Measurements from ENCODE around the gene PLS1. TPM values are rescaled to one million over a fixed set of nuclear protein-coding genes. Genes with fewer than 3 reads are reported as not detected.
"Not testable (repeated sequence)": the region's sequence is repeated elsewhere in the genome, so short reads cannot be mapped to it uniquely, and the experiment has no call there.

The PLS1 gene
- total RNA-seq, 1 donor from 2014 or later, result 14.6 TPM

GRCh38 chr3:142588703-142589102 lies 7.5 kb upstream of the PLS1 start:
- Mint-ChIP-seq H3K27ac (no peak overlapping the region), H3K27me3 (peaks cover 5% of the 10 kb centered on the region), H3K9me3 (no peaks in the 10 kb centered on the region), H3K36me3 (no peaks in the 10 kb centered on the region), H3K4me1 (ENCODE audit: unreplicated experiment) (no peaks in the 10 kb centered on the region), H3K4me3 (no peak overlapping the region)
- DNase-seq (ENCODE audit: extremely low spot score, unreplicated experiment), result no peak
- TF ChIP-seq, protein P1, sequence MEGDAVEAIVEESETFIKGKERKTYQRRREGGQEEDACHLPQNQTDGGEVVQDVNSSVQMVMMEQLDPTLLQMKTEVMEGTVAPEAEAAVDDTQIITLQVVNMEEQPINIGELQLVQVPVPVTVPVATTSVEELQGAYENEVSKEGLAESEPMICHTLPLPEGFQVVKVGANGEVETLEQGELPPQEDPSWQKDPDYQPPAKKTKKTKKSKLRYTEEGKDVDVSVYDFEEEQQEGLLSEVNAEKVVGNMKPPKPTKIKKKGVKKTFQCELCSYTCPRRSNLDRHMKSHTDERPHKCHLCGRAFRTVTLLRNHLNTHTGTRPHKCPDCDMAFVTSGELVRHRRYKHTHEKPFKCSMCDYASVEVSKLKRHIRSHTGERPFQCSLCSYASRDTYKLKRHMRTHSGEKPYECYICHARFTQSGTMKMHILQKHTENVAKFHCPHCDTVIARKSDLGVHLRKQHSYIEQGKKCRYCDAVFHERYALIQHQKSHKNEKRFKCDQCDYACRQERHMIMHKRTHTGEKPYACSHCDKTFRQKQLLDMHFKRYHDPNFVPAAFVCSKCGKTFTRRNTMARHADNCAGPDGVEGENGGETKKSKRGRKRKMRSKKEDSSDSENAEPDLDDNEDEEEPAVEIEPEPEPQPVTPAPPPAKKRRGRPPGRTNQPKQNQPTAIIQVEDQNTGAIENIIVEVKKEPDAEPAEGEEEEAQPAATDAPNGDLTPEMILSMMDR (conservative IDR thresholded peaks at IDR 0.05), result no peak

- H3K4me1 Mint-ChIP-seq (ENCODE audit: unreplicated experiment); H3K4me3 Mint-ChIP-seq; H3K36me3 Mint-ChIP-seq; H3K9me3 Mint-ChIP-seq; H3K27ac Mint-ChIP-seq; DNase-seq (ENCODE audit: extremely low spot score, unreplicated experiment); H3K27me3 Mint-ChIP-seq: not testable (repeated sequence)
Measured at GRCh38 chr3:142592268-142592667, 3.9 kb upstream of the PLS1 start.

GRCh38 chr3:142595141-142595540 lies 1.1 kb upstream of the PLS1 start:
- no peak for DNase-seq (ENCODE audit: extremely low spot score, unreplicated experiment)
- H3K36me3 Mint-ChIP-seq, result peaks cover 6% of the 10 kb centered on the region
- H3K9me3 Mint-ChIP-seq, result no peaks in the 10 kb centered on the region
- TF ChIP-seq, protein P1 (conservative IDR thresholded peaks at IDR 0.05), result no peak
- peak overlapping the region; percentile 96 for H3K27ac Mint-ChIP-seq
- peak overlapping the region; percentile 99 for H3K4me3 Mint-ChIP-seq
- H3K27me3 Mint-ChIP-seq, result peaks cover 5% of the 10 kb centered on the region
- peaks cover 16% of the 10 kb centered on the region for H3K4me1 Mint-ChIP-seq (ENCODE audit: unreplicated experiment)

- Mint-ChIP-seq H3K36me3 (peaks cover 10% of the 10 kb centered on the region), H3K4me3 (peak overlapping the region; percentile 99), H3K27me3 (peaks cover 5% of the 10 kb centered on the region), H3K27ac (peak overlapping the region; percentile 96), H3K4me1 (ENCODE audit: unreplicated experiment) (peaks cover 16% of the 10 kb centered on the region), H3K9me3 (no peaks in the 10 kb centered on the region)
- no peak for DNase-seq (ENCODE audit: extremely low spot score, unreplicated experiment)
- TF ChIP-seq, protein P1 (conservative IDR thresholded peaks at IDR 0.05), result no peak
Measured at GRCh38 chr3:142595581-142595950, 627 bp upstream of the PLS1 start.

GRCh38 chr3:142596726-142597088 lies 514 bp downstream of the PLS1 start:
- H3K4me3 Mint-ChIP-seq, result peak overlapping the region; percentile 99
- no peaks in the 10 kb centered on the region for H3K9me3 Mint-ChIP-seq
- peaks cover 16% of the 10 kb centered on the region for H3K4me1 Mint-ChIP-seq (ENCODE audit: unreplicated experiment)
- peaks cover 10% of the 10 kb centered on the region for H3K36me3 Mint-ChIP-seq
- TF ChIP-seq, protein P1 (conservative IDR thresholded peaks at IDR 0.05), result no peak
- H3K27me3 Mint-ChIP-seq, result peaks cover 5% of the 10 kb centered on the region
- peak overlapping the region; percentile 96 for H3K27ac Mint-ChIP-seq
- DNase-seq (ENCODE audit: extremely low spot score, unreplicated experiment), result no peak

DNA sequence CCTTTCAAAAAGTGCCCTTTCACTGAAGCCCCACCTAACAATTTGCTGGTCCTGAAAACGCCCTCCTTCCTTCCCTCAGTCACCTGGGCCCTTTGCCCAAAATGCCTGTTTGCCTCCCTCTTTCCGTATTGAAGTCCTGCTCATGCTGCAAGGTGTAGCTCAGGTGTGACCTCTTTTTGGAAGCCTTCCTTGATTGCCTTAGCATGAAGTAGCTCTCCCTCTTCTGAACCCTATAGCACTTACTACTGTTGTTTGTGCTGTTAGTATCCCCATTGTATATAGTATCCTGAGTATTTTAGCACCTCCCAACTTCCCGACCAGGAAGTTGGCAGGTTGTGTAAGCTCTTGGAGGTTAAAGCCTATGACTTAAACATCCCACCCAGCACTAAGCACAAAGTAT lies 1.7 kb downstream of the PLS1 start:
- peaks cover 16% of the 10 kb centered on the region for H3K4me1 Mint-ChIP-seq (ENCODE audit: unreplicated experiment)
- peaks cover 10% of the 10 kb centered on the region for H3K36me3 Mint-ChIP-seq
- H3K4me3 Mint-ChIP-seq, result peak overlapping the region; percentile 99
- H3K9me3 Mint-ChIP-seq, result no peaks in the 10 kb centered on the region
- no peak overlapping the region for H3K27ac Mint-ChIP-seq
- TF ChIP-seq, protein P1 (conservative IDR thresholded peaks at IDR 0.05), result no peak
- no peak for DNase-seq (ENCODE audit: extremely low spot score, unreplicated experiment)
- peaks cover 5% of the 10 kb centered on the region for H3K27me3 Mint-ChIP-seq
